ENCODE results near the gene ZNF575. TPM values are rescaled to one million over a fixed set of nuclear protein-coding genes. Genes with fewer than 3 reads are reported as not detected.

ZNF575 gene
- total RNA-seq, 1 donor: 0.81 TPM

- DNase-seq (ENCODE audit: low read depth in 2 of 3, low spot score in 2 of 3): no peak
Observed at GRCh38 chr19:43569657-43570056, 36.7 kb downstream of the ZNF575 start.

- DNase-seq (ENCODE audit: low read depth in 2 of 3, low spot score in 2 of 3): no peak
Observed at GRCh38 chr19:43570174-43570791, 37.3 kb downstream of the ZNF575 start.

- no peak for DNase-seq (ENCODE audit: low read depth in 2 of 3, low spot score in 2 of 3)
Observed at GRCh38 chr19:43572171-43572588, 39.2 kb downstream of the ZNF575 start.

- DNase-seq (ENCODE audit: low read depth in 2 of 3, low spot score in 2 of 3): no peak
Observed at GRCh38 chr19:43574424-43575155, 41.6 kb downstream of the ZNF575 start.

GRCh38 chr19:43575156-43575950, 42.4 kb downstream of the ZNF575 start, which contains the start of the genes PINLYP and XRCC1:
TSS of gene PINLYP (plus strand) at chr19:43575801. CDS start at chr19:43577192, 1,391 bp downstream.
TSS of gene XRCC1 (minus strand) at chr19:43575527. CDS start at chr19:43575458, 69 bp downstream.
- DNase-seq (ENCODE audit: low read depth in 2 of 3, low spot score in 2 of 3): peak; percentile 93 to 100 (median 99)

GRCh38 chr19:43575955-43576878, 43.2 kb downstream of the ZNF575 start:
- DNase-seq (ENCODE audit: low read depth in 2 of 3, low spot score in 2 of 3): no peak

GRCh38 chr19:43578787-43579186, 45.8 kb downstream of the ZNF575 start:
- DNase-seq (ENCODE audit: low read depth in 2 of 3, low spot score in 2 of 3): no peak

- DNase-seq (ENCODE audit: low read depth in 2 of 3, low spot score in 2 of 3): no peak
Observed at GRCh38 chr19:43581467-43581866, 48.5 kb downstream of the ZNF575 start.

GRCh38 chr19:43582495-43582894, 49.5 kb downstream of the ZNF575 start:
- no peak for DNase-seq (ENCODE audit: low read depth in 2 of 3, low spot score in 2 of 3)

GRCh38 chr19:43584484-43584883, 51.5 kb downstream of the ZNF575 start:
- no peak for DNase-seq (ENCODE audit: low read depth in 2 of 3, low spot score in 2 of 3)

Other genes with a start within 250 kb of the ZNF575 start
- 5.4 TPM for gene CD177, start 179.5 kb upstream of the ZNF575 start, total RNA-seq
- gene TEX101, start 118.3 kb upstream of the ZNF575 start, total RNA-seq: not detected
- gene LYPD3, start 67.6 kb upstream of the ZNF575 start, total RNA-seq: 1.1 TPM
- 22.9 TPM for gene PHLDB3, start 28.4 kb upstream of the ZNF575 start, total RNA-seq
- gene ETHE1, start 6.0 kb upstream of the ZNF575 start, total RNA-seq: 112 TPM
- 43.4 TPM for gene XRCC1, start 42.3 kb downstream of the ZNF575 start, total RNA-seq
- 5.4 TPM for gene PINLYP, start 42.6 kb downstream of the ZNF575 start, total RNA-seq
- 25.9 TPM for gene IRGQ, start 62.9 kb downstream of the ZNF575 start, total RNA-seq
- 18.0 TPM for gene ZNF576, start 63.4 kb downstream of the ZNF575 start, total RNA-seq
- gene SRRM5, start 78.9 kb downstream of the ZNF575 start, total RNA-seq: under 0.01 TPM
- gene ZNF428, start 86.4 kb downstream of the ZNF575 start, total RNA-seq: 23.7 TPM
- 0.27 TPM for gene CADM4, start 106.7 kb downstream of the ZNF575 start, total RNA-seq
- 29.6 TPM for gene PLAUR, start 137.0 kb downstream of the ZNF575 start, total RNA-seq
- not detected for gene IRGC, start 182.9 kb downstream of the ZNF575 start, total RNA-seq
- gene SMG9, start 221.8 kb downstream of the ZNF575 start, total RNA-seq: 14.8 TPM
- gene KCNN4, start 247.8 kb downstream of the ZNF575 start, total RNA-seq: 136 TPM

Data from hematopoietic multipotent progenitor cell (in vitro differentiated cells).